Suppressor macrophage treated with lipopolysaccharide for 4 hours (primary cell): ENCODE data around the gene JPT1.
"Not testable (repeated sequence)": the region's sequence is repeated elsewhere in the genome, so short reads cannot be mapped to it uniquely, and the experiment has no call there.

Experiments used
- DNase-seq: peaks from one replicate; pipeline ENCODE4 v3.0.0-alpha.2; 2020

JPT1 gene

DNA sequence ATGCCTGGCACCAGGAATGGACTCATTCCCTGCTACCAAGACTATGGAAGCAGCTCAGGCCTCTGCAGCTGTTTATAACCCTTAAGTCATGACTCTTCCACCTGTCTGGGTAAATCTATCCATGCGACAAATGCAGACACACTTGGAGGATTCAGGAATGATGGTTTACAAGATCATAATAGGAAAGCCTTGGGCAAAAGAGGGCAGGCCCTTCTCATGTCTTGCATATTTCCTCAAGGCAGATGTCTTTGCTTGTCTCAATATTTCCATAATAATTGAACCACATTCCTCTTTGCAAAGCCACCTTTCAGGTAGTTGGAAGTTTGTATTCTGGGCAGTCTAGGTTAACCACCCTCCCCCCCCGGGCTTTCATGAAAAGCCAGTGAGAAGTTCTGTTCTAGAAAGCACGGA is 884 bp upstream of the JPT1 start:
- DNase-seq: no peak

DNA sequence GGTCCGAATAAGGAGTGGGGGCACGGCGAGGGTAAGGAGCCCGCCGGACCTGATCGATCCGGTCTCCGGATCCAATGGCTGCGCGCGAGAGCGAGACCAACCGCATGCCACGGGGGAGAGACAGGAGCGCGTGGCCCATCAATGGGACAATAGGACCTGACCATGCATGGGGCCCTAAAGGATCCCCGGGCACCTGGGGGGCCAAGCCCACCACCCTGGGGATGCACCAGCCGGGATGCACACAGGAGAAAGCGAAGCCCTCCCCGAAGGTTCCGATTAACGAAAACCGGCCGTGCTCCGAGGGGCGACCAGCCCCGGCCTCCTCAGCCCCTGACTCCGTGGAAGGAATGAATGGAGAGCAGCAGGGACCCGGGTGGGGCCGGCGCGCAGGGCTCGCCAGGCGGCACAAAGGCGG is 525 bp downstream of the JPT1 start:
- no peak for DNase-seq

DNA sequence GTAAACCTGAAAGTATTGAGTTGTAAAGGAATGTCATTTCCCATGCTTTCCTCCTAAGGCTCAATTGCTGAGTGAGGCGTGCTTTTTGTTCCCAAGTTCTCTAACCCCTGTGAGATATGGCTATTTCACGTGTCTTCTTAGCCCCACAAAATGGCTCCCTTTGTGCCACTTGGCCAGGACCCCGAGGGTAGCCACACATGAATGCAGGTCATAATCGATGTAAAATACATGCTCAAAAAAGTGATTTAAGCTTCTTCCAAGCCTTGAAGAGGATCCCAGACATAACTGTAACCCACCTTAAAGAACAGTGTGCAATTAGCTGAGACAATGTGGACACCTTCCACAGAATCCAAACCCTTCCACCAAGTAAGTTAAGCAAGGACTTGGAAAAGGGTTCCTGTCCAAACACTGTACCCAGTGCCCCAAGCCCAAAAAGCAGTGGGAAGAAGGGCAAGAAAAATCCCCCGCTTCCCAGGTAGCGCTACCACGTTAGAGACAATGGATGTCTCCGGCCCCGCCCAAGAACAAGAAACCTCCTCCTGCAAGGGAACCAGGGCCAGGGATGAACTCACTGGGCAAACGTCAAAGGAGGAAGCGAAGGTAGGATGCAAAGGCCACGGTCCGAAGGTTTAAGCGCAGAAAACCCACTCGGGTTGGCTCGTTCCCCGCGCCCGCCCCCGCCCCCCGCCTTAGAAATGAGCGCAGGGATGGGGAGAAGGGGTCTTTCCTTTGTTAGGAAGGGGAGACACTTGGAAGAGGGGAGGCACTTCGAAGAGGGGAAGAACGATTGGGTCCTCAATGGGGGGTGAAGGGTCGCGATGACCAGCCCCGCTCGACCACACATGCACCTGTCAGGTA is 1.2 kb downstream of the JPT1 start:
- peak; percentile 63 for DNase-seq

DNA sequence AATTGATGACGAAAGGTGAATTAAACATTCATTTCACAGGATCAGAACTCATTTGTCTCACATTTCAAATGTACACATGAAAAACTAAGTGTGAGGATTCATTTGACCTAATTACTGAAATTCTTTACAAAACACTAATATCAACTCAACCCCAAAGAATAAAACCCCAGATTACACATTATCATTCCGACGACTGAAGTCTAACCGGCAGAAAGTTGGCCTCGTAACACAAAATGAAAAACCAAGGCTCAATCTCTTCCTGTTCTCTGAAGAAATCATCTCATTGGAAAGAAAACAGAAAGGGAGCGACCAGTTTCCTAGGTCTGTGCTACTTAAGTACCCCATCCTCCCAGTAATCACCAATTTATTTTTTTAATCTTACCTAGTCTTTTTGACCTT is 1.8 kb downstream of the JPT1 start:
- no peak for DNase-seq

DNA sequence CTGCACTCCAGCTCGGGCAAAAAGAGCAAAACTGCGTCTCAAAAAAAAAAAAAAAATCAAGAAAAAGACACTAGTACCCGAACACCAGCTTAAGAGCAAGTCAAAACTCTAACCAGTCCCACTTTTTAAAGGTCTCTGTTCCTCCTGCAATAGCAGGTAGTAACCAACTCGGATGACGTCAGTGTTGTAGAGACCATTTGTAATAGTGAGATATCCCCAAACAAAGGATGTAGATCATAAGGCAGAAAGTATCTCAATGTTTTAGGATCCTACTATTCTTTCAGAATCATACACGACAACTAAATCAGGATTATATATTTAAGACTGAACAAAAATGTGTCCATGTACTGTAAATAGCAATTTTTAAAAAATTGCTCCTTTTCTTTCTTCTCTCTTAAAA is 2.4 kb downstream of the JPT1 start:
- no peak for DNase-seq

DNA sequence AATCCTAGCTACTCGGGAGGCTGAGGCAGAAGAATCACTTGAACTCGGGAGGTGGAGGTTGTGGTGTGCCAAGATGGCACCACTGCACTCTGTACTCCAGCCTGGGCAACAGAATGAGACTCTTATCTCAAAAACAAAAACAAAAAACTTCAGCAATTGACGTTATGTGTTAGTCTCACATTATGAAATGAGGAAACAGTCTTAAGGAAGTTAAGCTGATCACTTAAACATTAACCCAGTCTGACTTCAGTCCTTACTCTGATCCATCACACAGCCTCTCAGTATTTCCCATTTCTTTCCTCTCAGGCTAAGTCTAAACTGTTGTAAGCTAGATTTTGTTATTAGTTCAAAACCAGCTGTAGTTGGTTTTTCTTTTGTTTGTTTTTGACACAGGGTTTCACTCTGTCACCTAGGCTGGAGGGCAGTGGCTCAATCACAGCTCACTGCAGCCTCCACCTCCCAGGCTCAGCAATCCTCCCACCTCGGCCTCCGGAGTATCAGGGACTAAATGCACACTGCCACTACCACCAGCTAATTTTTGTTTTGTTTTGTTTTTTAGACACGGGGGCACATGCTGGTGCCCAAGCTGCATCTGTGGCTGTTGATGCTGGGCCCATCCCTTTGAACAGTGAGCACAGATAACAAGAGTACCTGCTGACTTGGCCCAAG is 6.3 kb downstream of the JPT1 start:
- DNase-seq: peak; percentile 73

DNA sequence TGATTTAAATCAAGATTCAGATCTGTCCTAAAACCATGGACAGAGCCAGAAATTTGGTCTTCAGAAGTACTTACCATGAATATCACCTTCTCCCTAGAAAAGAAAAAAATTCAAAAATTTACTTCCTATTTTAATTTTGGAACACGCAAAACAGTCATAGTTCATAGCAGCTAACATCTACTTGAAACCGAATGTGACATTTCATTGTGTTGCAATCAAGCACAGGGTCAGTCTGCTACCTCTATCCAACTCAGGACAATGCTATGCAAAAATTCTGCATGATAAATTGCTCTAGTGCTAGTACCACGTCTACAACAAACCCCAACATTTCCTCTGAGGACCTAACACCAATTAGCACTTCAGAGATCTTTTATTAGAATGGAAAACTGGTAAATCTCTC is 7.7 kb downstream of the JPT1 start:
- DNase-seq: peak; percentile 72

DNA sequence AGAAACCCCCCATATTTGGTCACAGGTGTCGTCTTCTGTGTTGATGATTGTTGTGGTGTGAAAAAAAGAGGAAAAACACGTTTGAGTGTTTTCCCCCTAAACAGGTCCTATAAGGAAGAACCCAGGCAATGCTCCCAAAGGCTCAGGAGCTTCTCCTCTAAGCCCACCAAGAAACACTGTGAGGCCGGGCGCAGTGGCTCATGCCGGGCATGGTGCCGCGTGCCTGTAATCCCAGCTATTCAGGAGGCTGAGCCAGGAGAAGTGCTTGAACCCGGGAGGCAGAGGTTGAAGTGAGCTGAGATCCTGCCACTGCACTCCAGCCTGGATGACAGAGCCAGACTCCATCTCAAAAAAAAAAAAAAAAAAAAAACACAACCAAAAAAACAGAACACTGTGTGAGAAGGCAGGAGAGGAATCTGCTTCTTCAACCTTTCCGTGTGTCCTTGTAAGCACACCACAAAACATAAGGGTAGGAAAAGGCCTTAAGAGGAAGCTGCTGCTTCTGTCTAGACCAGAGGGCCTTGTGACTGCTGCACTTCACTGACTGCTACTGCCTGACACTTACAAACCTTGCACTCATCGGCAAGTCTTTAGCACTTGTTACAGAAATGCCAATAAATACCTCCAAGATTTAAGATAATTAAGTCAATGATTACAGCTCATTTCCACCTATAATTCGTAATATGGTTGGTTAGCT is 9.3 kb downstream of the JPT1 start:
- DNase-seq: peak; percentile 23

DNA sequence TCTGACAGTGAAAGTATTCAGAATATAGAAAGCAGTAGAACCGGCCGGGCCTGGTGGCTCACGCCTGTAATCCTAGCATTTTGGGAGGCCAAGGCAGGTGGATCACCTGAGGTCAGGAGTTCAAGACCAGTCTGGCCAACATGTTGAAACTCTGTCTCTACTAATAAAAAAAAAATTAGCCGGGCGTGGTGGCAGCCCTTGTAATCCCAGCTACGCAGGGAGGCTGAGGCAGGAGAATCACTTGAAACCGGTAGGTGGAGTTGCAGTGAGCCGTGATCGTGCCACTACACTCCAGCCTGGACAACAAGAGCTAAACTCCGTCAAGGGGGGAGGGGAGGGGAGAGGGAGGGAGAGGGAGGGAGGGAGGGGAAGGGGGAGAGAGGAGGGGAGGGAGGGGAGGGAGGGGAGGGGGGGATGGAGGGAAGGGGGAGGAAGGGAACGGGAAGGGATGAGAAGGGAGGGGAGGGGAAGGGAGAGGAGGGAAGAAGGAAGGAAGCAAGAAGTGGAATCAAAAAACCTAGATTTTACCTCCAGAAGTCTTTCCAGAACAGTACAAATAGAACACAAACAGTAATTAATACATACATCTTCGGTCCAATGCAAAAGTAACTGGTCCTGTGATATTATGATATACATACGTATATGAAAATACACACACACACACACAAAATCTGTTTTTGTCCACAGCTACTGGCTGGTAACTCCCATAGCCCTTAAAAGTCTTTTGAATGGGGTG is 11.9 kb downstream of the JPT1 start:
- no peak for DNase-seq

DNA sequence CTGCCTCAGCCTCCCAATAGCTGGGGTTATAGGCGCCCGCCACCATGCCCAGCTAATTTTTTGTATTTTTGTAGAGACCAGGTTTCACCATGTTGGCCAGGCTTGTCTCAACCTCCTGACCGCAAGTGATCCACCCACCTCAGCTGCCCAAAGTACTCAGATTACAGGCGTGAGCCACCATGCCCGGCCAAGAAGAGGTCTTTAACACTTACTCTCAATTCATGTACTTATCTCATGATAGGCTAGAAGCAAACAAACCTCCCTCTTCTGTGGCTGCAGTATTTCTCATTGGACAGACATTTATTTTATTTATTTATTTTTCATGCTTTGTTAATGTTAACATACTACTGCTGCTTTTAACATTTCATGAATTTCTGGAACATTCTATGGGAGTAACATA is 15.8 kb downstream of the JPT1 start:
- no peak for DNase-seq

DNA sequence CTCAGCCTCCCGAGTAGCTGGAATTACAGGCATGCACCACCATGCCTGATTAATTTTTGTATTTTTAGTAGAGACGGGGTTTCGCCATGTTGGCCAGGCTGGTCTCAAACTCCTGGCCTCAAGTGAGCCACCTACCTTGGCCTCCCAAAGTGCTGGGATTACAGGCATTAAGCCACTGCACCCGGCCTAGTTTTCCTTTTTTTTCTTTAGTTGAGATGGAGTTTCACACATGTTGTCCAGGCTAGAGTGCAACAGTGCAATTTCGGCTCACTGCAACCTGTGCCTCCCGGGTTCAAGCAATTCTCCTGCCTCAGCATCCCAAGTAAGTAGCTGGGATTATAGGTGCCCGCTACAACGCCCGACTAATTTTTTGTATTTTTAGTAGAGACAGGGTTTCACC is 16.6 kb downstream of the JPT1 start:
- DNase-seq: not testable (repeated sequence)

DNA sequence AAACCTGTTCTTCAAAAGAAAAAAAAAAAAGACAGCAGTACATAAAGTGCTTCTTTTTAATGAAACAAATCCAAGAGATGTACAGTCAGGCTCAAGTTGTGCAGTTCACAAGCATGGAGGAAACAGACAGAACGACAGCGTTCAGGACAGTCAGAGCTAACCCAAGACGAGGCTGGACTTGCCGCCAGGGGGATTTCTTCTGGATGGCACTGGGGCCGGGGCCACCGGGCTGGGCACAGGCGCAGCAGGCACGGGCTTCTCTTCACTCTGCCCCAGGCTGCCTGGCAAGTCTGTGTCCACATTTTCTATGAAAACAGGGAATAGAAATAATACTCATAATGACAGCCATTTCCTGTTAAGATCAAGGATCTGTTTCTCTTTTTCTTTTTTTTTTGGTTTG is 18.4 kb downstream of the JPT1 start:
- DNase-seq: no peak

DNA sequence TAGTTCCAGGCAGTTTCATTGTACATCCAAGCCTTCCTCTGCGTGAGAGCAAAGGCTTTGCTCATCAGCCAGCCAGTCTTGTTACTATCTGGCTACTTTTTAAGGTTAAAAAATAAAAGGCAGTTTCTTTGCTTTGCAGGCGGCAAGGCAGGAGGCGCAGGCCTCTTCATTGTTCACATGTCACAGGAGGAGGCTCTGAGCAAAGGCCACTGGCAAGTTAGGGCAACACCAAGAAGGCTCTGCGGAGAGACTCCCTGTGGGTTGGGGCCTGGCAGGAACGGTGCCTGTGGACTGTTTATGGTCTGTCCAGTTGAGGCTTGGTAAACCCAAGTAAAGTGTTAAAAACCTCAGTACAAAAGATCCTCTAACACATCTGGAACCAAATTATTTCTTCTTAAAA is 18.9 kb downstream of the JPT1 start:
- no peak for DNase-seq

DNA sequence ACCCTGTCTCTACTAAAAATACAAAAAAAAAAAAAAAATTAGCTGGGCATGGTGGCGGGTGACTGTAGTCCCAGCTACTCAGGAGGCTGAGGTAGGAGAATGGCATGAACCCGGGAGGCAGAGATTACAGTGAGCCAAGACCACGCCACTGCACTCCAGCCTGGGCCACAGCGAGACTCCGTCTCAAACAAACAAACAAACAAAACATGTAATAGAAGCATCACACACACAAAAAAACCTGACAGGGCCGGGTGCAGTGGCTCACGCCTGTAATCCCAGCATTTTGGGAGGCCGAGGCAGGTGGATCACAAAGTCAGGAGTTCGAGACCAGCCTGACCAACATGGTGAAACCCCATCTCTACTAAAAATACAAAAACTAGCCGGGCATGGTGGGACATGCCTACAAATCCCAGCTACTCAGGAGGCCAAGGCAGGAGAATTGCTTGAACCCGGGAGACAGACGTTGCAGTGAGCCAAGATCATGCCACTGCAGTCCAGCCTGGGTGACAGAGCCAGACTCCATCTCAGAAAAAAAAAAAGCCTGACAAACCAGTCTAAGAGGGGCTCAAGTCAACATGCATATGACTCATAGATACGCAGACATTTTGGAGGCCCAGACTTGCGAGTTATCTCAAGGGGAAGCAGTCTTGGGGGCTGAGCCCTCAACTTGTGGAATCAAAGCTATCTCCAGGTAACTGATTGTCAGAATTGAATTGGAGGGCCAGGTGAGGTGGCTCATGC is 20.5 kb downstream of the JPT1 start:
- DNase-seq: not testable (repeated sequence)

DNA sequence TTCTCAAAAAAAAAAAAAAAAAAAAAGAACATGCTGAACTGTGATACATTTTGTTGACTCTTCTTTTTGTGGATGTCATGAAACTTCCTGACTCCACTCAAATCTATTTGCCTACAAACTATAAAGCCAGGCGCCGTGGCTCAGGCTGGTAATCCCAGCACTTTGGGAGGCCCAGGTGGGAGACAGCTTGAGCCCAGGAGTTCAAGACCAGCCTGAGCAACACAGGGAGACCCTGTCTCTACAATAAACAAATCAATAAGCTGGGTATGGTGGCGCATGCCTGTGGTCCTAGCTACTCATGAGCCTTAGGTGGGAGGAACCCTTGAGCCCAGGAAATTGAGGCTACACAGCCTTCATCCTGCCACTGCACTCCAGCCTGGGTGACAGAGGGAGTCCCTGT is 21.3 kb downstream of the JPT1 start:
- no peak for DNase-seq

DNA sequence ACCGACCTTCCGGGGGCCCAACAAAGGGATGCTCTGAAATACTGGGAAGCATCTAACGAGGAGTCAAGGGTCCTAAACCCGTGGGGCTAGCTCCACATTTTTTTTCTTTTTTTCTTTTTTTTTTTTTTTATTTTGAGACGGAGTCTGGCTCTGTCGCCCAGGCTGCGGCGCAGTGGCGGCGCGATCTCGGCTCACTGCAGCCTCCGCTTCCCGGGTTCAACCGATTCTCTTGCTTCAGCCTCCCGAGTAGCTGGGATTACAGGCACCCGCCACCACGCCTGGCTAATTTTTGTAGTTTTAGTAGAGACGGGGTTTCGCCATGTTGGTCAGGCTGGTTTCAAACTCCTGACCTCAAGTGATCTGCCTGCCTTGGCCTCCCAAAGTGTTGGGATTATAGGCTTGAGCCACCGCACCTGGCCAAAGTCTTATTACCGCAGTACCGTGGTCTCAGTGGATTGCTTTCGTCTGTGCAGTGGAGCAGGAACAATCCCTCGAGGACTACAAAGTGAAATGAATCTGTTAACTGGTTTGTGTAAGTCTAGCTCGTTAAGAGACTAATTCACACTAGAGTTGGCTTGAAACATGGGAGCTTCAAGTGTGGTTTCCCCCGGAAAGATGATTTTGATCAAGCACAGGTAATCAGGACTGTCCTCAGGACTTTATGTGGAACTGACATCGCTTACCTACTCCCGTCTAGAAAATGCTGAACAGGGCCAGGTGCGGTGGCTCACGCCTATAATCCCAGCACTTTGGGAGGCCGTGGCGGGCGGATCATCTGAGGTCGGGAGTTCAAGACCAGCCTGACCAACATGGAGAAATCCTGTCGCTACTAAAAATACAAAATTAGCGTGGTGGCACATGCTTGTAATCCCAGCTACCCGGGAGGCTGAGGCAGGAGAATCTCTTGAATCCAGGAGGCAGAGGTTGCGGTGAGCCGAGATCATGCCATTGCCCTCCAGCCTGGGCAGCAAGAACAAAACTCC is 22.0 kb downstream of the JPT1 start:
- not testable (repeated sequence) for DNase-seq

DNA sequence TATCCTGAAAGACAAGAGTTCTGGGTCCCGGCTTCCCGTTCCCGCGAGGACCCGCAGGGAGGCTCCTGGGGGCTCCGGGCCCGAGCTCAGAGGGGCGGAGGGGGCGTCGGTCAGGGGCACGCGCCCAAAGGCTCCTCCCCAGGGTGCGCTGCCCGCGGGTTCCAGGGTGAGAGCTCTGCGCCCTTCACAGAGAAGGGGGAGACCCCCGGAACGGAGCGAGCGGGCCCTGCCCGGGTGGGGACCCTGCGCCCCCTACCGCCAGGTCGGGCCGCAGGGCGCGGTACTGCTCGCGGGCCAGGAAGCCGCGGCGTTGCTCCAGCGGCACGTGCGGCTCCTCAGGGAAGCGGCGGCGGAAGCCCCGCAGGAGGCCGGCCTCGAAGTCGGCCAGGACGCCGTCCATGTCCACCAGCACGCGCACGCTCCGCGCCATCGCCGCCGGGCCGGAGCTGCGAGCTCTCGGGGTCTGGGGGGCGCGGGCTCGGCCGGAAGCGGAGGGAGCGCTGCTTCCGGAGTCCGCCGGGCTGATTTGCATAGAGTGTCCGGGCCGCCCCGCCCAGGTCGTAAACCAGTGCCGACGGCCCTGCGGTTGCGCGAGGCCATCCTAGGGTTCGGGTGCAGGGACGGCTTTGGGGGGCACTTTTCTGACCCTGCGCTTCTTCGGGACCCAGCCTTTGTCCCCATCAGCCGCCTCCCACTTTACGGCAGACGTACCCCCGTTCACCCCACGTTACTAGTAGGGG is 22.9 kb downstream of the JPT1 start, which contains the start of gene NT5C:
Gene NT5C (minus strand): TSS at position 465 of the 740 bp plus-strand sequence. CDS start 35 bp downstream, at position 430.
- peak; percentile 84 for DNase-seq

DNA sequence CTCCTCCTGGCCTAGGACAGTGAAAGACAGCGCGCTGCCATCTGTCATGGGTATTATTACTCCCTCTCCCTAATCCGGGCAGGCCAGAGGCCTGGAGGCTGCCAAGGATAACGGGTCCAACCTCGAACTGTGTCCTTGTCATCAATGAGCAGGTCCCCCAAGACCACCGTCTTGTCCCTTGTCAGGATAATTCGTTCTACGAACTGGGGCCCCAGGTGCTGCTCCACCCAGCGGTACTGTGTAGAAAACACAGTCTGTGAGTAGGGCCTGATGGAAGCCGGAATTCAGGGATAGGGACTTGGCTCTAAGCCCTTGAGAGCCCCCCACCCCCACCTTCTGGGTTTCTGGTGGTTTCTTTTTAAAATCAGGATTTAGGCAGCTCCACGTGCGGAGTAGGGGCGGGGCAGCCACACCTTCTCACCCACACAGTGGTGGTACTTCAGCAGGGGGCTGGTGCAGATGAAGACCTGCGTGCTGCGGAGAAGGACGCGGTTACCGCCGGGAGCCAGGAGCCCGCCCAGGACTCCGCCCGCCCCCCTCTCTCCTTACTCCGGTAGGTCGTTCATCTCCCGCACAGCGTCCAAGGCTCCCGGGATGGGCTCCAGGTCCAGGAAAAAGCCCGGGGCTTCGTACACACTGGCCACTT is 23.6 kb downstream of the JPT1 start:
- peak; percentile 58 for DNase-seq

DNA sequence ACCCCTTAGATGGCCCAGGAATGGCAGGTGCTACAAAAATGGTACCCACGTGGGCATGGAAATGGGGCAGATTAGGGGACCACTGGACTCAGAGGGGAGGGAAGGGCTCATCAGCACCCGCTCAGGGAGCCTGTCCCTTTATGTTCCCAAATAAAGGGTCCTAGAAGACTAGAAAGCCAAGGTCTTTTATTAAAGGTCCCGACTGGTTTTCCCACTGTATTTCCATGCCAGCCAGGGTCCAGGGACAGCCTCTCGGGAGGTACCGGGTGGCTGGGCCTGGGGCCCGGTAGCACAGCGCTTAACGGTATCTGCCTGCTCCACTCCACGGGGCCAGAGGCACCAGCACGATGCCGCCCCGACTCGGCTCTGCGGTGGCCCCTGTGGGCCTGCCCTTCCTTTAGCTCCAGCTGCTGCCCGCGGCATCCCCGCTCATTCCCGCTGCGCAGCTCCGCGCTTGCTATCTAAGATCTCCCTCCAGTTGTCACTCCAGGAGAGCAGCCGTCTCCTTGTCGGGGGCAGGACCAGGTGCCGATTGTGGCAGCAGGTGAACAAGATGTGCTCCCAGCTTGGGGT is 24.2 kb downstream of the JPT1 start:
- DNase-seq: no peak
